GM10847 (cell line): ENCODE data around the gene INHBB.

Experiments used
- POLR2A ChIP-seq: IDR thresholded peaks from 2 replicates; pipeline ENCODE4 v1.6.1; 2011; ENCODE audit not compliant: insufficient read length; ENCODE audit errors: extremely low read depth

INHBB gene

GRCh38 chr2:120323807-120324399 lies 22.0 kb upstream of the INHBB start:
- TF ChIP-seq POLR2A: no peak

GRCh38 chr2:120324933-120325332 lies 21.0 kb upstream of the INHBB start:
- TF ChIP-seq POLR2A: no peak

- no peak for TF ChIP-seq POLR2A
These were observed 19.9 kb upstream of the INHBB start for GRCh38 chr2:120326066-120326465.

- no peak for TF ChIP-seq POLR2A
These were observed 14.8 kb upstream of the INHBB start for GRCh38 chr2:120330946-120331822.

GRCh38 chr2:120331903-120332302 lies 14.0 kb upstream of the INHBB start:
- no peak for TF ChIP-seq POLR2A

GRCh38 chr2:120332384-120332783 lies 13.6 kb upstream of the INHBB start:
- no peak for TF ChIP-seq POLR2A

- no peak for TF ChIP-seq POLR2A
These were observed 11.9 kb upstream of the INHBB start for GRCh38 chr2:120334068-120334467.

GRCh38 chr2:120336749-120337148 lies 9.2 kb upstream of the INHBB start:
- TF ChIP-seq POLR2A: no peak

GRCh38 chr2:120338015-120338414 lies 7.9 kb upstream of the INHBB start:
- no peak for TF ChIP-seq POLR2A

- TF ChIP-seq POLR2A: no peak
These were observed 4.0 kb upstream of the INHBB start for GRCh38 chr2:120341977-120342376.

GRCh38 chr2:120342446-120342845 lies 3.5 kb upstream of the INHBB start:
- no peak for TF ChIP-seq POLR2A

DNA sequence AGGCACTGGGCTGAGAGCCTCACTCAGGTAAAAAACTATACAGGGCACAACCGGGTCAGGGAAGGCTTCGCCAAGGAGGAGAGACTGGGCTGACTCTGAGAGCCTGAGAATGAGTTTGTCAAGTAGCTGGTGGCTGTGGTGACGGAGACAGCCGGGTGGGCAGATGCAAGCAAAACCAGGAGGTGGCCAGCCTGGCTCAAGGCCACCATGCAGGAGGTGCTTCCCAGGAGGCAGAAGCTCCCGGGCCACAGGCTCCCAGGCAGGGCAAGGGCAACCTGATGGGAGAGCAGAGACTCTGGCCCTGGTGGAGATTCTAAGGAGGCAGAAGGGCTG lies 2.9 kb upstream of the INHBB start:
- no peak for TF ChIP-seq POLR2A

- no peak for TF ChIP-seq POLR2A
These were observed 2.4 kb upstream of the INHBB start for GRCh38 chr2:120343433-120344105.

DNA sequence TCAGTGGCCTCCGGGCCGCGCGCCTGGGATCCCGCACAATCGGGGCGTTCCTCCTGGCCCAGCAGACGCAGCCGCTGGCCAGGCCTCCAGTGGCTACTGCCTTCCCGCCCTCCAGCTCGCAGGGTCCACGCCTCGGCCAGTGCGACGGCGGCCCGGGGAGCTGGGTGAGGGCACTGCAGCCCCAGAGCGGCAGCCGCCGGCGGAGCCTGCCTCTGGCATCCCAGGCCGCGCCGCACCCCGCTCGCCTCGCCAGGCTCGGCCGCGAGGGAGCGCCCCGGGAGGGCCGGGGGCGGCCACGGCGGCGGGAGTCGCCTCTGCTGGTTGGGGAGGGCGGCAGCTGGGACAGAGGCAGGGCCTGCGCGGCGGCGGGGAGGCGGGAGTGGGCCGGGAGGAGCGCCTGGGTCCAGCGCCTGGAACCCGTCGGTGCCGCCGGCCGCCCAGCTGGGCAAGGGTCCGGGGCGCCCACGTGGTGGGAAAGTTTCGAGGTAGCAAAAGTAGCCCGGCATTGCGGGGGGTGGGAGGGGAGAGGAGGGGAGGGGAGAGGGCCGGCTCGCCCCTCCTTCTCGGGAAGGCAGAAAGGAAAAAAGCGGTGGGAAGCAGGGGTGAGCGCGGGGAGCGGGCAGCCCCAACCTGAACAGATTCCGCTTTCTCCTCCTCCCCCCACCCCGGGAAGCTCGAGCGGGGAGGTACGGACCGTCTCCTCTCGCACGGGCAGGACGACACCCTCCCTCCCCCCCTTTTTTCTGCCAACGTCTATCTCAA lies 1.5 kb upstream of the INHBB start:
- no peak for TF ChIP-seq POLR2A

DNA sequence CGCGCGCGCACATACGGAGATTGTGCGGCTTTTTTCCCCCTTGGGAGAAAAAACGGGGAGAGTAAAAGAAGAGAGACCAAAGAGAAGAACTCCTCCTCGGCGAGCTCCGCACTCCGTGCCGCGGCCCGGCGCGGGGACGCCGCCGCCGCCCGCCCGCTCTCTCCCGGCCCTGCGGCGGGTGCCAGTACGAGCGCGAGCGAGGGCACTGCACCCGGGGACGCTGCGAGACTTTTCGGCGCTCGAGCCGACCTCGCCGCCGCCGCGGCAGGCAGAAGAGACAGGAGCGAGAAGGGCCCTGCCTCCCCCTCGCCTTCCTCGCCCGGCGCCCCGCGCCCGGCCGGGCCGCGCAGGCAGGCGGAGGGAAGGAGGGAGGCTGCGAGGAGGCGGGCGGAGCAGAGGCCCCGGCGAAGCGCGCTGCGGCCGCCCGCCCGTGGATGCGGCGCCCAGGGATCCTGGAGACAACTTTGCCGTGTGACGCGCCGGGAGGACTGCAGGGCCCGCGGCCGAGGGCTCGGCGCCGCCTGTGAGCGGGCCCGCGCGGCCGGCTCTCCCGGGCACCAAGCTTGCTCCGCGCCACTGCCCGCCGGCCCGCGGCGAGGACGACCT lies 857 bp upstream of the INHBB start:
- no peak for TF ChIP-seq POLR2A
